Measurements from ENCODE around the gene GTPBP1. TPM values are rescaled to one million over a fixed set of nuclear protein-coding genes. Genes with fewer than 3 reads are reported as not detected.

The GTPBP1 gene
- total and polyA plus RNA-seq, 9 donors, result 22.5 to 45.3 (median 34.6) TPM

GRCh38 chr22:38748487-38749136 is 42.9 kb downstream of the GTPBP1 start:
- no peak for DNase-seq
- Histone ChIP-seq H3K4me3 (ENCODE audit: low read length) (no peak overlapping the region), H3K4me1 (ENCODE audit: control insufficient read depth, insufficient read depth, low read length) (peaks cover 43% of the 10 kb centered on the region), H3K27me3 (ENCODE audit: control insufficient read depth, insufficient read depth, low read length) (no peaks in the 10 kb centered on the region), H3K9me3 (replicated peaks; ENCODE audit: control insufficient read depth, low read depth, low read length) (no peaks in the 10 kb centered on the region), H3K36me3 (ENCODE audit: control insufficient read depth, insufficient read depth, low read length) (peaks cover 85% of the 10 kb centered on the region), H3K27ac (ENCODE audit: low read length) (no peak overlapping the region)
- WGBS (ENCODE audit: insufficient coverage), result 77% methylated on average over 9 of the region's 14 CpGs

GRCh38 chr22:38750104-38750503 is 44.4 kb downstream of the GTPBP1 start:
- Histone ChIP-seq H3K27ac (ENCODE audit: low read length) (no peak overlapping the region), H3K4me3 (ENCODE audit: low read length) (no peak overlapping the region), H3K4me1 (ENCODE audit: control insufficient read depth, insufficient read depth, low read length) (peaks cover 53% of the 10 kb centered on the region), H3K27me3 (ENCODE audit: control insufficient read depth, insufficient read depth, low read length) (no peaks in the 10 kb centered on the region), H3K36me3 (ENCODE audit: control insufficient read depth, insufficient read depth, low read length) (peaks cover 76% of the 10 kb centered on the region), H3K9me3 (replicated peaks; ENCODE audit: control insufficient read depth, low read depth, low read length) (no peaks in the 10 kb centered on the region)
- WGBS (ENCODE audit: insufficient coverage), result 94% methylated on average over 12 of the region's 14 CpGs
- no peak for DNase-seq

GRCh38 chr22:38750638-38751037 is 44.9 kb downstream of the GTPBP1 start:
- H3K36me3 ChIP-seq (ENCODE audit: control insufficient read depth, insufficient read depth, low read length), result peaks cover 70% of the 10 kb centered on the region
- H3K4me1 ChIP-seq (ENCODE audit: control insufficient read depth, insufficient read depth, low read length), result peaks cover 51% of the 10 kb centered on the region
- H3K27ac ChIP-seq (ENCODE audit: low read length), result peak overlapping the region; percentile 87
- no peaks in the 10 kb centered on the region for H3K27me3 ChIP-seq (ENCODE audit: control insufficient read depth, insufficient read depth, low read length)
- WGBS (ENCODE audit: insufficient coverage), result 93% methylated on average over 17 of the region's 17 CpGs
- no peak overlapping the region for H3K4me3 ChIP-seq (ENCODE audit: low read length)
- H3K9me3 ChIP-seq (replicated peaks; ENCODE audit: control insufficient read depth, low read depth, low read length), result no peaks in the 10 kb centered on the region
- DNase-seq, result no peak

GRCh38 chr22:38751066-38751421 is 45.3 kb downstream of the GTPBP1 start:
- Histone ChIP-seq H3K27me3 (ENCODE audit: control insufficient read depth, insufficient read depth, low read length) (no peaks in the 10 kb centered on the region), H3K4me3 (ENCODE audit: low read length) (no peak overlapping the region), H3K4me1 (ENCODE audit: control insufficient read depth, insufficient read depth, low read length) (peaks cover 49% of the 10 kb centered on the region), H3K36me3 (ENCODE audit: control insufficient read depth, insufficient read depth, low read length) (peaks cover 66% of the 10 kb centered on the region), H3K9me3 (replicated peaks; ENCODE audit: control insufficient read depth, low read depth, low read length) (no peaks in the 10 kb centered on the region), H3K27ac (ENCODE audit: low read length) (peak overlapping the region; percentile 87)
- no peak for DNase-seq
- WGBS (ENCODE audit: insufficient coverage), result 90% methylated on average over 6 of the region's 12 CpGs

- DNase-seq, result peak; percentile 86
- no peak overlapping the region for H3K4me3 ChIP-seq (ENCODE audit: low read length)
- H3K27me3 ChIP-seq (ENCODE audit: control insufficient read depth, insufficient read depth, low read length), result no peaks in the 10 kb centered on the region
- H3K9me3 ChIP-seq (replicated peaks; ENCODE audit: control insufficient read depth, low read depth, low read length), result no peaks in the 10 kb centered on the region
- 73% methylated on average over 16 of the region's 24 CpGs for WGBS (ENCODE audit: insufficient coverage)
- peaks cover 62% of the 10 kb centered on the region for H3K36me3 ChIP-seq (ENCODE audit: control insufficient read depth, insufficient read depth, low read length)
- H3K27ac ChIP-seq (ENCODE audit: low read length), result peak overlapping the region; percentile 87
- peaks cover 55% of the 10 kb centered on the region for H3K4me1 ChIP-seq (ENCODE audit: control insufficient read depth, insufficient read depth, low read length)
Measured at GRCh38 chr22:38751422-38752346, 45.9 kb downstream of the GTPBP1 start.

- no peaks in the 10 kb centered on the region for H3K27me3 ChIP-seq (ENCODE audit: control insufficient read depth, insufficient read depth, low read length)
- 46% methylated on average over 3 of the region's 12 CpGs for WGBS (ENCODE audit: insufficient coverage)
- peak overlapping the region; percentile 65 for H3K4me3 ChIP-seq (ENCODE audit: low read length)
- peaks cover 40% of the 10 kb centered on the region for H3K36me3 ChIP-seq (ENCODE audit: control insufficient read depth, insufficient read depth, low read length)
- H3K4me1 ChIP-seq (ENCODE audit: control insufficient read depth, insufficient read depth, low read length), result peaks cover 69% of the 10 kb centered on the region
- DNase-seq, result peak; percentile 66
- no peaks in the 10 kb centered on the region for H3K9me3 ChIP-seq (replicated peaks; ENCODE audit: control insufficient read depth, low read depth, low read length)
- H3K27ac ChIP-seq (ENCODE audit: low read length), result peak overlapping the region; percentile 90
Measured at GRCh38 chr22:38753948-38754750, 48.4 kb downstream of the GTPBP1 start.

- H3K4me1 ChIP-seq (ENCODE audit: control insufficient read depth, insufficient read depth, low read length), result peaks cover 69% of the 10 kb centered on the region
- DNase-seq, result peak; percentile 66
- 11% methylated on average over 8 of the region's 12 CpGs for WGBS (ENCODE audit: insufficient coverage)
Measured at GRCh38 chr22:38754751-38755154, 49.0 kb downstream of the GTPBP1 start.

GRCh38 chr22:38755155-38755910 is 49.6 kb downstream of the GTPBP1 start:
- Histone ChIP-seq H3K27me3 (ENCODE audit: control insufficient read depth, insufficient read depth, low read length) (no peaks in the 10 kb centered on the region), H3K9me3 (replicated peaks; ENCODE audit: control insufficient read depth, low read depth, low read length) (no peaks in the 10 kb centered on the region), H3K36me3 (ENCODE audit: control insufficient read depth, insufficient read depth, low read length) (peaks cover 28% of the 10 kb centered on the region), H3K4me3 (ENCODE audit: low read length) (peak overlapping the region; percentile 65), H3K4me1 (ENCODE audit: control insufficient read depth, insufficient read depth, low read length) (peaks cover 64% of the 10 kb centered on the region), H3K27ac (ENCODE audit: low read length) (peak overlapping the region; percentile 90)
- DNase-seq, result peak; percentile 71
- 1% methylated on average over 73 of the region's 74 CpGs for WGBS (ENCODE audit: insufficient coverage)

More at GRCh38 chr22:38754751-38755154, 49.0 kb downstream of the GTPBP1 start:
- Histone ChIP-seq H3K27me3 (ENCODE audit: control insufficient read depth, insufficient read depth, low read length) (no peaks in the 10 kb centered on the region), H3K9me3 (replicated peaks; ENCODE audit: control insufficient read depth, low read depth, low read length) (no peaks in the 10 kb centered on the region), H3K36me3 (ENCODE audit: control insufficient read depth, insufficient read depth, low read length) (peaks cover 34% of the 10 kb centered on the region), H3K4me3 (ENCODE audit: low read length) (peak overlapping the region; percentile 65), H3K27ac (ENCODE audit: low read length) (peak overlapping the region; percentile 90)

GRCh38 chr22:38755911-38756532 is 50.3 kb downstream of the GTPBP1 start, which contains the start of gene SUN2:
Gene SUN2, minus strand, starts transcription at chr22:38755998. Its CDS starts 3,370 bp downstream, at chr22:38752628.
- H3K27me3 ChIP-seq (ENCODE audit: control insufficient read depth, insufficient read depth, low read length), result no peaks in the 10 kb centered on the region
- no peaks in the 10 kb centered on the region for H3K9me3 ChIP-seq (replicated peaks; ENCODE audit: control insufficient read depth, low read depth, low read length)
- H3K36me3 ChIP-seq (ENCODE audit: control insufficient read depth, insufficient read depth, low read length), result peaks cover 21% of the 10 kb centered on the region
- peak; percentile 95 for DNase-seq
- under 1% methylated on average over 68 of the region's 68 CpGs for WGBS (ENCODE audit: insufficient coverage)
- peak within 1 kb of the TSS; percentile 75 for H3K4me3 ChIP-seq (ENCODE audit: low read length)
- H3K27ac ChIP-seq (ENCODE audit: low read length), result peak within 1 kb of the TSS; percentile 90
- H3K4me1 ChIP-seq (ENCODE audit: control insufficient read depth, insufficient read depth, low read length), result peaks cover 64% of the 10 kb centered on the region
